GM13976 (cell line): ENCODE results near the gene EGFLAM.

Experiments used
- DNase-seq: peaks from one replicate; pipeline ENCODE4 v3.0.0; 2012; ENCODE audit warnings: low spot score
- CTCF ChIP-seq: IDR thresholded peaks from 2 replicates; pipeline ENCODE4 v1.5.1; 2012; ENCODE audit warnings: borderline replicate concordance, mild to moderate bottlenecking; ENCODE audit not compliant: insufficient read depth; ENCODE audit errors: extremely low read depth, missing control alignments, control extremely low read depth
- in situ Hi-C: fragments of 300-500 bp; cut with MboI; formaldehyde crosslinking; loops from one replicate; pipeline ENCODE4 v1.12.0; 2022; ENCODE audit warnings: low sequenced_read_pairs, mixed read lengths, inconsistent platforms; ENCODE audit not compliant: unreplicated experiment

EGFLAM gene

DNA sequence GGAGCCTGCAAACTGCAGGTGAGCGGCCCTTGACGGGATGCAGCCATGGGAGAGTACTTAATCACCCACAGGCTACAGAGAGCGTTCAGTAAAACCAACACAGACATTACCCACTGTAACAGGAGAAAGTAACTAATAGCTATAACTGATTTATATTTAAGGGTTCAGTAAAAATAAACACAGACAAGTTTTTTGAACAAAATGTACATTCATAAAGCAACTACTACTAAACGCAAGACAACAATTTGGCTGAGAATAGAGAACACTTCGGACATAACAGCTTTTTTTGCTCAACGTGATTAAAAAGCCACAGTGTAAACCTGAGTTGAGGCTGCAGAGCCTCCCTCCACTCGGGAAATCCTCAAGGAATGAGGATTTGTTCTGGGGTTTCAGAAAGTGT, 236.4 kb downstream of the EGFLAM start:
- in situ Hi-C loops: no loop called here
- no peak for DNase-seq
- no peak for TF ChIP-seq CTCF

GRCh38 chr5:38497946-38498345, 239.6 kb downstream of the EGFLAM start:
- in situ Hi-C loops: no loop called here
- DNase-seq: no peak
- no peak for TF ChIP-seq CTCF

DNA sequence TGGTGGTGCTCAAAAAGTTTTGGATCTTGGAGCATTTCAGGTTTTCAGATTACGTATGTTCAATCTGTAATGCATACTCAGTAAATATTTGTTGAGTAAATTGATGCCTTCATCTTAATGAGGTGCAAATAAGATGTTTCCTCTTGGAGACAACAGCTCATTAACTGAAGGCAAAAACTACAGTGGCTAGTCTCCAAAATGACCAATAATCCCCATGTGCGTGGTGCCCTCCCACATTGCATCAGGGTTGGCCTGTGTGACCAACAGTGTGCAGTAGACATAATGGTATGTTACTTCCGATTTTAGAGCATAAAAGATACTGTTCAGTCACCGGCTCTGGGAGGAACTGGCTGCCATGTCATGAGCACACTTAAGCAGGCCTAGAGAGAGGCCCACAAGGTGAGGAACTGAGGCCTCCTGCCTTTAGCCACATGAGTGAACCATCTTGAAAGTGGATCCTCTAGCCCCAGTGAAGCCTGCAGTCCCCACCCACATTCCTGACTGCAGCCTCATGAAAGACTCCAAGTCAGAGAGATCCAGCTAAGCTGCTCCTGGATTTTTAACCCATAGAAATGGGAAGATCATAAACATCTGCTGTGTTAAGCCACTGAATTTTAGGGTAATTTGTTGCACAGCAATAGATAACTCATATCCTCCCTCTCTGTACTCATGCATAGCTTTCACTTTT, 242.4 kb downstream of the EGFLAM start:
- no peak for DNase-seq
- in situ Hi-C loops: no loop called here
- no peak for TF ChIP-seq CTCF

DNA sequence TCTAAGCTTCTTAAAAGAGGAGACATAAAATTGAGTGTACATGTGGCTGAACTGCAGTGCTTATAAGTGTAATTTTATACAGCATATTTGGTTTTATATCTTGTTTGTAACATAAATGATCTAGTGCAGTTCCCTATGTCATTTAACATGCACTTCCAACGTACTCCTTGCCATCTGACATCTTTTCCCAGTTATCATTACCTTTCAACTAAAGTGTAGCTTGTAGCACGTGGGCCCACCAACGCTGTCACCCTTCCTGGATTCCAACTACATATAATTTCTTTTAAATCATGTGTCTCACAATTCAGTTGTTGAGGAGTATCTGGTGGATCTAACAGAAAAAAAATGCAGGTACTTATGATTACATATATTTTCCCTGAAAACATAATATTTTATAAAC, 247.9 kb downstream of the EGFLAM start:
- in situ Hi-C loops: no loop called here
- TF ChIP-seq CTCF: no peak
- no peak for DNase-seq

DNA sequence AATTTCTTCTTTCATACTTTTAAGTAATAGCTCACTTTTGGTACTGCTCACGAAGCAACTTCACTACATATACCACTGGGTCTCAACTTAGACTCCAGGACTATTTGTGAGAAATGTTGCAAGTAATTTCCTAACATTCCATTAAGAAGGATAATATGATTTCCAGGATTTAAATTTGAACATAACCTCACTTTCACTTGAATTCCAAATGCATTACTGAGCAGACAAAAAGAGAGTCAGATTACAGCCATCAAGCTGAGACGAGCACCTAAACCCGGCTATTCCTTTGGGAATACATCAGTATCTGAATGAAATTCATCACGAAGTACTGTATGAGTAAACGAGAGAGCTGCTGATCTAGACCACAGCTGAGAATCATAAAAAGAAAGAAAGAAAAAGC, 250.8 kb downstream of the EGFLAM start:
- DNase-seq: no peak
- TF ChIP-seq CTCF: no peak
- in situ Hi-C loops: no loop called here
